B cell (primary cell): ENCODE data around the gene ETFA. TPM values are rescaled to one million over a fixed set of nuclear protein-coding genes. Genes with fewer than 3 reads are reported as not detected.

Source experiments
- ATAC-seq: fragments of 200-7000 bp; cut with Tn5 transposase; one replicate; pipeline ENCODE4 v1.10.0; 2021; ENCODE audit warnings: low read depth, mild to moderate bottlenecking, moderate number of reproducible peaks, moderate library complexity
- CTCF ChIA-PET: fragments of 350-600 bp; sonication (Branson Sonifier 250); formaldehyde crosslinking; loops from one replicate; lab custom pipeline; 2021; ENCODE audit warnings: antibody characterized with exemption, inconsistent platforms; lab: Charles Lee
- POLR2A ChIA-PET: fragments of 350-600 bp; sonication (Branson Sonifier 250); formaldehyde crosslinking; loops from one replicate; lab custom pipeline; 2021; ENCODE audit warnings: antibody characterized with exemption; lab: Charles Lee
- DNase-seq: peaks from one replicate; pipeline ENCODE4 v3.0.0; 2013
- H2AFZ ChIP-seq: 2 replicates; pipeline ENCODE4 v1.6.1; 2012; ENCODE audit warnings: mild to moderate bottlenecking, low read depth, low read length; ENCODE audit not compliant: insufficient read depth, poor library complexity, severe bottlenecking
- H3K27ac ChIP-seq, 2 donors: 1 replicate in 1 of 2; 2 replicates in 1 of 2; pipeline ENCODE4 v1.5.1; 2012 to 2013; ENCODE audit warnings: low read length in 2 of 2, mild to moderate bottlenecking in 2 of 2, moderate library complexity in 1 of 2
- H3K27me3 ChIP-seq, 4 experiments: fragments of 200-600 bp in 1 of 4; sonication (generic) in 1 of 4; replicated peaks in 1 of 4; 1 replicate in 2 of 4; 2 replicates in 2 of 4; pipeline versions ENCODE4 v1.6.1 to v1.7.0; 2013 to 2016; ENCODE audit warnings: low read length in 3 of 4, mild to moderate bottlenecking in 2 of 4, mixed read lengths in 1 of 4, moderate library complexity in 1 of 4; ENCODE audit not compliant: insufficient read depth in 4 of 4, control insufficient read depth in 3 of 4; ENCODE audit errors: control extremely low read depth in 1 of 4
- H3K36me3 ChIP-seq, 2 experiments: replicated peaks in 1 of 2; 1 replicate in 1 of 2; 2 replicates in 1 of 2; pipeline versions ENCODE4 v1.6.1 to v1.7.1; 2013; ENCODE audit warnings: low read length in 1 of 2; ENCODE audit not compliant: insufficient read depth in 2 of 2, control insufficient read depth in 1 of 2; ENCODE audit errors: control extremely low read depth in 1 of 2, extremely low read depth in 1 of 2
- H3K4me1 ChIP-seq, 2 donors: fragments of 200-600 bp in 1 of 2; sonication (generic) in 1 of 2; 1 replicate in 1 of 2; 2 replicates in 1 of 2; pipeline versions ENCODE4 v1.5.1 to v1.6.1; 2013 to 2017; ENCODE audit warnings: low read length in 2 of 2; ENCODE audit not compliant: control insufficient read depth in 2 of 2, insufficient read depth in 2 of 2
- H3K4me2 ChIP-seq: replicated peaks from 2 replicates; pipeline ENCODE3; 2012; ENCODE audit warnings: mild to moderate bottlenecking, low read depth, low read length; ENCODE audit not compliant: poor library complexity, severe bottlenecking
- H3K4me3 ChIP-seq, 5 experiments: fragments of 200-600 bp in 1 of 5; sonication (generic) in 1 of 5; 1 replicate in 3 of 5; 2 replicates in 2 of 5; pipeline versions ENCODE4 v1.5.1 to v1.7.0; 2011 to 2016; ENCODE audit warnings: low read length in 4 of 5, mild to moderate bottlenecking in 4 of 5, low read depth in 2 of 5, control low read depth in 1 of 5, moderate library complexity in 1 of 5; ENCODE audit not compliant: insufficient read depth in 1 of 5; ENCODE audit errors: control extremely low read depth in 1 of 5, extremely low read depth in 1 of 5
- H3K79me2 ChIP-seq: fragments of 200-600 bp; sonication (generic); one replicate; pipeline ENCODE4 v1.6.0; 2016; ENCODE audit warnings: low read length; ENCODE audit not compliant: control insufficient read depth, insufficient read depth
- H3K9ac ChIP-seq: fragments of 200-600 bp; sonication (generic); 2 replicates; pipeline ENCODE4 v1.6.1; 2017; ENCODE audit warnings: mild to moderate bottlenecking, low read length, moderate library complexity
- H3K9me3 ChIP-seq, 3 donors: one replicate each; pipeline versions ENCODE4 v1.6.1 to v1.7.1; 2013; ENCODE audit warnings: low read length in 2 of 3; ENCODE audit not compliant: control insufficient read depth in 2 of 3, insufficient read depth in 1 of 3; ENCODE audit errors: control extremely low read depth in 1 of 3
- H4K20me1 ChIP-seq: 2 replicates; pipeline ENCODE4 v1.6.0; 2012; ENCODE audit warnings: mild to moderate bottlenecking, low read length; ENCODE audit not compliant: insufficient read depth, control insufficient read depth, poor library complexity, severe bottlenecking
- H3K27ac Mint-ChIP-seq: one replicate; pipeline ENCODE4 v1.8.0; 2021; ENCODE audit warnings: mixed read lengths
- H3K27me3 Mint-ChIP-seq: one replicate; pipeline ENCODE4 v1.8.0; 2021; ENCODE audit warnings: mixed read lengths
- H3K4me1 Mint-ChIP-seq: one replicate; pipeline ENCODE4 v1.8.0; 2021; ENCODE audit warnings: mixed read lengths
- H3K4me3 Mint-ChIP-seq: one replicate; pipeline ENCODE4 v1.8.0; 2021; ENCODE audit warnings: mixed read lengths
- H3K9me3 Mint-ChIP-seq: one replicate; pipeline ENCODE4 v1.8.0; 2022; ENCODE audit warnings: mixed read lengths; ENCODE audit not compliant: insufficient read depth
- EZH2 ChIP-seq: IDR thresholded peaks from 2 replicates; pipeline ENCODE4 v1.6.1; 2012; ENCODE audit warnings: borderline replicate concordance, low read depth, mild to moderate bottlenecking, moderate library complexity, low read length; ENCODE audit not compliant: insufficient read depth, poor library complexity, severe bottlenecking
- WGBS: methylation state at CpG from one replicate; pipeline ENCODE4 v1.1.5; 2013; ENCODE audit warnings: missing lambda C conversion rate; ENCODE audit not compliant: insufficient coverage; 5-methylcytosine and 5-hydroxymethylcytosine counted together
- intact Hi-C: fragments of 100-400 bp; cut with micrococcal nuclease; formaldehyde crosslinking; loops from one replicate; pipeline ENCODE4 v1.10.0; 2022
- polyA plus RNA-seq: library from polyadenylated mRNA; depleted of rRNA; stranded (reverse); fragments of >200 nt; gene quantifications from 2 replicates; pipeline ENCODE4 v1.2.3, GENCODE V29; 2012
- total RNA-seq, 2 donors: library from RNA; stranded (reverse); fragments of 120-200 nt in 1 of 2; gene quantifications; 1 replicate in 1 of 2; 2 replicates in 1 of 2; pipeline versions ENCODE4 v1.2.3 to v1.2.4, GENCODE V29; 2013 to 2022
- TF ChIP-seq, protein P1 (sequence below): fragments of 200-600 bp; IDR thresholded peaks from one replicate; pipeline ENCODE4 v1.8.0; 2022; ENCODE audit warnings: antibody characterized with exemption, mild to moderate bottlenecking

Gene ETFA
- total and polyA plus RNA-seq, 2 donors (not counting 1 experiment from before 2014, with no cell fraction given) = 34.9 to 68.8 TPM

DNA sequence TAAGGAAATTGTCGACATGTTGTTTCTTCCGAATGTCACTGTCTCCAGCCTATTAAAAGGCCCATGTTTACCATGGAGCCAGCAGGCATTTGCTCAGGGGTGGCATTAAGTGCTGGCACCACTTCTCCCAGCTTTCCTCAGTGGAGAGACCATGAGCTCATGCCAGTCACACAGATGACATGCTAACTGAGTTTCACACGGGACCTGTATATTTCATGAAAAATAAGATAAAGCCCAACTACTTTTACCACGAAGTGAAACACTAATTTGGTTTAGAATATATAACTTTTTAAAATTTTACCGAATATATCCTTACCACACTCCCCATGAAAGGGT, 93.4 kb downstream of the ETFA start:
- 100% methylated on average over 2 of the region's 5 CpGs for WGBS
- no peak for ATAC-seq
- H2AFZ ChIP-seq = no peak overlapping the region
- no peaks in the 10 kb centered on the region for H3K27me3 ChIP-seq
- Mint-ChIP-seq H3K4me1 (no peaks in the 10 kb centered on the region), H3K9me3 (no peaks in the 10 kb centered on the region), H3K4me3 (no peak overlapping the region), H3K27ac (no peak overlapping the region), H3K27me3 (no peaks in the 10 kb centered on the region)
- no peak for DNase-seq
- no peaks in the 10 kb centered on the region for H3K79me2 ChIP-seq
- no peak overlapping the region for H3K9ac ChIP-seq
- ChIA-PET CTCF (no interaction called here), POLR2A (no interaction called here)
- H3K9me3 ChIP-seq = no peaks in the 10 kb centered on the region
- intact Hi-C loops = no loop called here
- no peak overlapping the region for H3K4me3 ChIP-seq
- TF ChIP-seq, protein P1, sequence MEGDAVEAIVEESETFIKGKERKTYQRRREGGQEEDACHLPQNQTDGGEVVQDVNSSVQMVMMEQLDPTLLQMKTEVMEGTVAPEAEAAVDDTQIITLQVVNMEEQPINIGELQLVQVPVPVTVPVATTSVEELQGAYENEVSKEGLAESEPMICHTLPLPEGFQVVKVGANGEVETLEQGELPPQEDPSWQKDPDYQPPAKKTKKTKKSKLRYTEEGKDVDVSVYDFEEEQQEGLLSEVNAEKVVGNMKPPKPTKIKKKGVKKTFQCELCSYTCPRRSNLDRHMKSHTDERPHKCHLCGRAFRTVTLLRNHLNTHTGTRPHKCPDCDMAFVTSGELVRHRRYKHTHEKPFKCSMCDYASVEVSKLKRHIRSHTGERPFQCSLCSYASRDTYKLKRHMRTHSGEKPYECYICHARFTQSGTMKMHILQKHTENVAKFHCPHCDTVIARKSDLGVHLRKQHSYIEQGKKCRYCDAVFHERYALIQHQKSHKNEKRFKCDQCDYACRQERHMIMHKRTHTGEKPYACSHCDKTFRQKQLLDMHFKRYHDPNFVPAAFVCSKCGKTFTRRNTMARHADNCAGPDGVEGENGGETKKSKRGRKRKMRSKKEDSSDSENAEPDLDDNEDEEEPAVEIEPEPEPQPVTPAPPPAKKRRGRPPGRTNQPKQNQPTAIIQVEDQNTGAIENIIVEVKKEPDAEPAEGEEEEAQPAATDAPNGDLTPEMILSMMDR = no peak
- TF ChIP-seq EZH2 = no peak
- no peaks in the 10 kb centered on the region for H3K4me1 ChIP-seq
- no peaks in the 10 kb centered on the region for H4K20me1 ChIP-seq
- no peak overlapping the region for H3K4me2 ChIP-seq
- peaks cover 0 to 54% of the 10 kb centered on the region in 2 experiments for H3K36me3 ChIP-seq
- no peak overlapping the region for H3K27ac ChIP-seq

DNA sequence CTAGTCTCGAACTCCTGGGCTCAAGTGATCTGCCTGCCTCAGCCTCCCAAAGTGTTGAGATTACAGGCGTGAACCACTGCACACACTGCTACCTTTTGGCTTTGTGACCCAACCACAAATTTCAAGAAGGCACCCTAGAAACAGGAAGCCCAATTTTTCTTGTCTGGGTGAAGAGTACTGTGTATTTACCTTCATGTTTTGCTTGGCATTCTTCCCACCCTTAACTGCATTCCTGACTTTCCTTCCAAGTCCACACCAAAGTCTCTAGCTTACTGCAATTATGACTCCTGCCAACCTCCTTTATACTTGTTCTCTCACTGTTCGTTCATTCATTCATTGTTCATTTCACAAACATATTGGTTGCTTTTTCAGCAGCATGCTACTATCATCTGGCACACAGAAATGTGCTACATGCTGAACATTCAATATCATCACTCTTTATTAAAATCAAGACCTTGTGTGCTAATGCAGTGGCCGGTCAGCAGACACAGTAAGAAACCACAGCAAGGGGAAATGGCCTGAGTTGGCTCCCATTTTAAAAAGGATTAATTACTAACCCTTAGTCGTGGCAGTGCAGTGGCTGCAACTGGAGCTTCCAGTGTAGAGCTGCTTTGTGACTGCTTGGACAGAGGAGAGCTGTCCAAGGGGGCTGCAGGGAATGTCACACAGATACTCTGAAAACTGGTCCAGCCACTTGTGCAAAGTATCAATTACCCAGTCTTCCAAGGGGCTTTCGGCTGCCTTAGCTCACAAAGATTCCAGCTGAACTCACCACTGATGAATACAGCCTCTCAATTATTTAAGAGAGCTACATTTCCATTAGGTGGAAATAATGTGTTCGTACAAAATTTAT, 94.0 kb downstream of the ETFA start:
- Mint-ChIP-seq H3K9me3 (no peaks in the 10 kb centered on the region), H3K4me3 (no peak overlapping the region), H3K27ac (no peak overlapping the region), H3K27me3 (no peaks in the 10 kb centered on the region), H3K4me1 (no peaks in the 10 kb centered on the region)
- DNase-seq (no peak), ATAC-seq (no peak)
- Histone ChIP-seq H3K4me1 (no peaks in the 10 kb centered on the region), H3K27ac (no peak overlapping the region), H3K4me2 (no peak overlapping the region), H3K27me3 (no peaks in the 10 kb centered on the region), H3K36me3 (peaks cover 0 to 53% of the 10 kb centered on the region in 2 experiments), H3K4me3 (no peak overlapping the region), H3K9ac (no peak overlapping the region), H3K9me3 (no peaks in the 10 kb centered on the region), H4K20me1 (no peaks in the 10 kb centered on the region), H2AFZ (no peak overlapping the region), H3K79me2 (no peaks in the 10 kb centered on the region)
- WGBS = 100% methylated on average over 4 of the region's 7 CpGs
- CTCF ChIA-PET = no interaction called here
- POLR2A ChIA-PET = no interaction called here
- intact Hi-C loops = no loop called here
- TF ChIP-seq, protein P1 = no peak
- TF ChIP-seq EZH2 = no peak
